IMR-90 (cell line): ENCODE measurements around the gene STAG2. TPM values are rescaled to one million over a fixed set of nuclear protein-coding genes. Genes with fewer than 3 reads are reported as not detected.
"Not testable (repeated sequence)": the region's sequence is repeated elsewhere in the genome, so short reads cannot be mapped to it uniquely, and the experiment has no call there.

Experiments
- ATAC-seq: fragments of 200-7000 bp; cut with Tn5 transposase; 2 replicates; pipeline ENCODE4 v1.9.1; 2020; ENCODE audit warnings: low read depth, mild to moderate bottlenecking, moderate library complexity
- BruUV-seq: library from RNA; stranded (reverse); fragments of 400-500 nt; replicated peaks from 2 replicates; lab custom pipeline; 2021; lab: Mats Ljungman, UMichigan
- CTCF ChIA-PET: fragments of 300-600 bp; formaldehyde crosslinking; extraction: SDS; loops from one replicate; lab custom pipeline; 2021; ENCODE audit warnings: antibody characterized with exemption; lab: Yijun Ruan, JAX
- POLR2A ChIA-PET: fragments of 300-600 bp; sonication (Branson Sonifier 250); formaldehyde crosslinking; loops from one replicate; lab custom pipeline; 2022; ENCODE audit warnings: antibody characterized with exemption; ENCODE audit not compliant: unreplicated experiment; lab: Charles Lee
- DNase-seq: peaks from one replicate; pipeline ENCODE4 v3.0.0; 2013
- H2AFZ ChIP-seq: replicated peaks from 2 replicates; pipeline ENCODE3; 2013; ENCODE audit warnings: low read length, mild to moderate bottlenecking; ENCODE audit not compliant: poor library complexity
- H2AK5ac ChIP-seq: 2 replicates; pipeline ENCODE4 v1.6.1; 2013; ENCODE audit warnings: low read depth, low read length, inconsistent platforms
- H2AK9ac ChIP-seq: replicated peaks from 2 replicates; pipeline ENCODE3; 2013; ENCODE audit warnings: mild to moderate bottlenecking, low read depth, low read length, moderate library complexity; ENCODE audit not compliant: poor library complexity
- H2BK120ac ChIP-seq: 2 replicates; pipeline ENCODE4 v1.6.1; 2013; ENCODE audit warnings: low read depth, low read length, inconsistent platforms
- H2BK15ac ChIP-seq: 3 replicates; pipeline ENCODE4 v1.6.1; 2013; ENCODE audit warnings: low read depth, low read length, inconsistent platforms
- H2BK20ac ChIP-seq: 2 replicates; pipeline ENCODE4 v1.6.1; 2013; ENCODE audit warnings: low read depth, mild to moderate bottlenecking, inconsistent platforms, low read length, moderate library complexity
- H2BK5ac ChIP-seq: 2 replicates; pipeline ENCODE4 v1.6.1; 2013; ENCODE audit warnings: mild to moderate bottlenecking, low read depth, low read length, inconsistent platforms; ENCODE audit not compliant: poor library complexity, severe bottlenecking
- H3K14ac ChIP-seq: replicated peaks from 2 replicates; pipeline ENCODE4 v1.6.1; 2013; ENCODE audit warnings: low read depth, low read length, inconsistent platforms
- H3K18ac ChIP-seq: 2 replicates; pipeline ENCODE4 v1.6.1; 2013; ENCODE audit warnings: low read depth, low read length, control low read depth
- H3K23ac ChIP-seq: 2 replicates; pipeline ENCODE4 v1.6.1; 2013; ENCODE audit warnings: low read depth, low read length, inconsistent platforms
- H3K27ac ChIP-seq: 2 replicates; pipeline ENCODE4 v1.5.1; 2013; ENCODE audit warnings: mild to moderate bottlenecking, control low read depth, low read length; ENCODE audit not compliant: insufficient read depth
- H3K27me3 ChIP-seq: 2 replicates; pipeline ENCODE4 v1.6.1; 2013; ENCODE audit warnings: low read length; ENCODE audit not compliant: control insufficient read depth, insufficient read depth
- H3K36me3 ChIP-seq: 2 replicates; pipeline ENCODE4 v1.6.1; 2013; ENCODE audit warnings: low read length, mixed read lengths; ENCODE audit not compliant: control insufficient read depth, insufficient read depth
- H3K4ac ChIP-seq: 2 replicates; pipeline ENCODE4 v1.6.1; 2013; ENCODE audit warnings: low read depth, low read length, inconsistent platforms
- H3K4me1 ChIP-seq: 2 replicates; pipeline ENCODE4 v1.6.1; 2013; ENCODE audit warnings: low read length, mixed read lengths; ENCODE audit not compliant: control insufficient read depth, insufficient read depth
- H3K4me2 ChIP-seq: 2 replicates; pipeline ENCODE4 v1.6.1; 2013; ENCODE audit warnings: low read depth, mild to moderate bottlenecking, control low read depth, low read length, moderate library complexity
- H3K4me3 ChIP-seq: 2 replicates; pipeline ENCODE4 v1.5.1; 2013; ENCODE audit warnings: low read depth, mild to moderate bottlenecking, control low read depth, low read length, moderate library complexity; ENCODE audit not compliant: insufficient read depth
- H3K56ac ChIP-seq: 2 replicates; pipeline ENCODE4 v1.6.1; 2013; ENCODE audit warnings: low read length, inconsistent platforms; ENCODE audit not compliant: insufficient read depth; ENCODE audit errors: extremely low read depth
- H3K79me1 ChIP-seq, 2 experiments: 2 replicates each; pipeline ENCODE4 v1.6.1; 2013; ENCODE audit warnings: low read length in 2 of 2, inconsistent platforms in 1 of 2, low read depth in 1 of 2
- H3K9ac ChIP-seq: 2 replicates; pipeline ENCODE4 v1.6.1; 2013; ENCODE audit warnings: low read depth, low read length, control low read depth
- H3K9me1 ChIP-seq: 2 replicates; pipeline ENCODE4 v1.6.1; 2013; ENCODE audit warnings: low read length, inconsistent platforms; ENCODE audit not compliant: insufficient read depth
- H3K9me3 ChIP-seq: 2 replicates; pipeline ENCODE4 v1.6.1; 2013; ENCODE audit warnings: low read length; ENCODE audit not compliant: control insufficient read depth, insufficient read depth
- H4K20me1 ChIP-seq: 2 replicates; pipeline ENCODE4 v1.6.1; 2013; ENCODE audit warnings: low read length, inconsistent platforms; ENCODE audit not compliant: insufficient read depth
- H4K5ac ChIP-seq: 2 replicates; pipeline ENCODE4 v1.6.1; 2013; ENCODE audit warnings: mild to moderate bottlenecking, low read depth, low read length, control low read depth
- H4K8ac ChIP-seq, 2 experiments: 2 replicates each; pipeline ENCODE4 v1.6.1; 2013; ENCODE audit warnings: low read depth in 2 of 2, low read length in 2 of 2, control low read depth in 1 of 2, inconsistent platforms in 1 of 2
- H4K91ac ChIP-seq: 2 replicates; pipeline ENCODE4 v1.6.1; 2013; ENCODE audit warnings: low read depth, low read length, inconsistent platforms; ENCODE audit not compliant: insufficient read depth
- WGBS, 2 experiments: methylation state at CpG; one replicate each; pipeline versions ENCODE4 v1.1.5 to v1.1.7; 2013; ENCODE audit warnings: missing lambda C conversion rate in 2 of 2; ENCODE audit not compliant: insufficient read length in 1 of 2; ENCODE audit errors: extremely low coverage in 2 of 2; 5-methylcytosine and 5-hydroxymethylcytosine counted together
- dilution Hi-C: fragments of 300-500 bp; cut with HindIII; formaldehyde crosslinking; loops from one replicate; pipeline ENCODE4 v1.14.3; 2018; ENCODE audit warnings: low sequenced_read_pairs; ENCODE audit not compliant: unreplicated experiment
- in situ Hi-C: fragments of 300-500 bp; cut with MboI; formaldehyde crosslinking; loops from 3 replicates; pipeline ENCODE4 v1.14.3; 2019; ENCODE audit warnings: low sequenced_read_pairs, inconsistent platforms, mixed read lengths
- intact Hi-C: fragments of 100-400 bp; cut with micrococcal nuclease; formaldehyde crosslinking; loops from 2 replicates; pipeline ENCODE4 v1.10.0; 2022
- polyA plus RNA-seq, 3 experiments: library from polyadenylated mRNA; depleted of rRNA; stranded (reverse); fragments of >200 nt; gene quantifications; 2 replicates each; pipeline ENCODE4 v1.2.3, GENCODE V29; 2012; ENCODE audit warnings: low replicate concordance in 1 of 3
- total RNA-seq: library from RNA; depleted of rRNA; stranded (reverse); fragments of >200 nt; gene quantifications from 2 replicates; pipeline ENCODE4 v1.2.3, GENCODE V29; 2012

The STAG2 gene
- total and polyA plus RNA-seq, 2 of the 4 experiments (the other 2 are of a cell fraction), result 19.6 to 71.2 TPM

- BruUV-seq, H2AFZ ChIP-seq, POLR2A ChIA-PET, H4K8ac ChIP-seq, H3K9ac ChIP-seq, H2BK15ac ChIP-seq, ATAC-seq, H3K4me1 ChIP-seq, H2BK5ac ChIP-seq, H2BK20ac ChIP-seq, H3K9me1 ChIP-seq, H2AK5ac ChIP-seq, H3K18ac ChIP-seq, H3K27ac ChIP-seq, H3K27me3 ChIP-seq, H2AK9ac ChIP-seq, H2BK120ac ChIP-seq, DNase-seq, H3K23ac ChIP-seq, H4K91ac ChIP-seq, H3K4me2 ChIP-seq, H3K14ac ChIP-seq, H3K56ac ChIP-seq, H3K9me3 ChIP-seq, H3K79me1 ChIP-seq, in situ Hi-C loops, H4K20me1 ChIP-seq, H3K4me3 ChIP-seq, H3K36me3 ChIP-seq, CTCF ChIA-PET, intact Hi-C loops, H4K5ac ChIP-seq, dilution Hi-C loops, H3K4ac ChIP-seq: not testable (repeated sequence)
- no CpG with 5 or more reads among the region's 7 CpGs for WGBS, 2 experiments
Observed at GRCh38 chrX:124104512-124104911, 143.0 kb downstream of the STAG2 start.
